ENCODE measurements around the gene HOXB8.

DNA sequence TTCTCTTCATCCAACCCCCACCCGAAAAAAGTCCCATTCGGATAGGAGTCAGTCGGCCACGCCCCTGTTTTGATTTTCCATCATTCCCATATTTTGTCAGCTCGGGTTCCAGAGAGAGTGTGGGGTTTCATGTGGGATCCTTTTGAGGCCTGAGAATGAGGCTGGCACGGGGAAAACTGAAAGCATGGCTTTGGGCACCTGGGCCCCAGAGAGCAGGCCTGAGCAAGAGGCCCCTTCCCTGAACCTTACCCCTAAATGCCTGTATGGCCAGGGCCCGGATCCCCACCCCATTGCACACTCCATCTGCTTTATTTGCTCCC lies 32.4 kb downstream of the HOXB8 start:
- no peak for TF ChIP-seq EZH2phosphoT487 (conservative IDR thresholded peaks at IDR 0.05; ENCODE audit: low read length)
- TF ChIP-seq, protein P1, sequence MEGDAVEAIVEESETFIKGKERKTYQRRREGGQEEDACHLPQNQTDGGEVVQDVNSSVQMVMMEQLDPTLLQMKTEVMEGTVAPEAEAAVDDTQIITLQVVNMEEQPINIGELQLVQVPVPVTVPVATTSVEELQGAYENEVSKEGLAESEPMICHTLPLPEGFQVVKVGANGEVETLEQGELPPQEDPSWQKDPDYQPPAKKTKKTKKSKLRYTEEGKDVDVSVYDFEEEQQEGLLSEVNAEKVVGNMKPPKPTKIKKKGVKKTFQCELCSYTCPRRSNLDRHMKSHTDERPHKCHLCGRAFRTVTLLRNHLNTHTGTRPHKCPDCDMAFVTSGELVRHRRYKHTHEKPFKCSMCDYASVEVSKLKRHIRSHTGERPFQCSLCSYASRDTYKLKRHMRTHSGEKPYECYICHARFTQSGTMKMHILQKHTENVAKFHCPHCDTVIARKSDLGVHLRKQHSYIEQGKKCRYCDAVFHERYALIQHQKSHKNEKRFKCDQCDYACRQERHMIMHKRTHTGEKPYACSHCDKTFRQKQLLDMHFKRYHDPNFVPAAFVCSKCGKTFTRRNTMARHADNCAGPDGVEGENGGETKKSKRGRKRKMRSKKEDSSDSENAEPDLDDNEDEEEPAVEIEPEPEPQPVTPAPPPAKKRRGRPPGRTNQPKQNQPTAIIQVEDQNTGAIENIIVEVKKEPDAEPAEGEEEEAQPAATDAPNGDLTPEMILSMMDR (IDR thresholded peaks at IDR 0.05; ENCODE audit: insufficient read depth, low read length, poor library complexity, severe bottlenecking): no peak

Data from SU-DHL-6 (cell line).